ENCODE measurements around the gene SLCO2B1.

SLCO2B1 gene

GRCh38 chr11:75162954-75163353 lies 12.0 kb downstream of the SLCO2B1 start:
- DNase-seq: no peak

GRCh38 chr11:75163921-75164849 lies 13.3 kb downstream of the SLCO2B1 start:
- DNase-seq: no peak

- DNase-seq: no peak
Observed at GRCh38 chr11:75165721-75166120, 14.8 kb downstream of the SLCO2B1 start.

- no peak for DNase-seq
Observed at GRCh38 chr11:75166791-75167190, 15.9 kb downstream of the SLCO2B1 start.

- DNase-seq: no peak
Observed at GRCh38 chr11:75167617-75168016, 16.7 kb downstream of the SLCO2B1 start.

- DNase-seq: no peak
Observed at GRCh38 chr11:75169101-75169885, 18.4 kb downstream of the SLCO2B1 start.

- DNase-seq: no peak
Observed at GRCh38 chr11:75170516-75171201, 19.8 kb downstream of the SLCO2B1 start.

GRCh38 chr11:75173336-75173735 lies 22.4 kb downstream of the SLCO2B1 start:
- no peak for DNase-seq

GRCh38 chr11:75174781-75175370 lies 24.0 kb downstream of the SLCO2B1 start:
- DNase-seq: no peak

GRCh38 chr11:75182664-75183063 lies 31.8 kb downstream of the SLCO2B1 start:
- DNase-seq: no peak

- no peak for DNase-seq
Observed at GRCh38 chr11:75184051-75184450, 33.1 kb downstream of the SLCO2B1 start.

GRCh38 chr11:75184757-75185425 lies 34.0 kb downstream of the SLCO2B1 start:
- no peak for DNase-seq

- no peak for DNase-seq
Observed at GRCh38 chr11:75185866-75186265, 35.0 kb downstream of the SLCO2B1 start.

- no peak for DNase-seq
Observed at GRCh38 chr11:75186999-75187398, 36.1 kb downstream of the SLCO2B1 start.

GRCh38 chr11:75188671-75189070 lies 37.8 kb downstream of the SLCO2B1 start:
- no peak for DNase-seq

GRCh38 chr11:75189108-75189507 lies 38.2 kb downstream of the SLCO2B1 start:
- DNase-seq: no peak

GRCh38 chr11:75189911-75190310 lies 39.0 kb downstream of the SLCO2B1 start:
- DNase-seq: no peak

- DNase-seq: no peak
Observed at GRCh38 chr11:75190652-75191329, 39.9 kb downstream of the SLCO2B1 start.

- no peak for DNase-seq
Observed at GRCh38 chr11:75191330-75191717, 40.4 kb downstream of the SLCO2B1 start.

GRCh38 chr11:75193271-75193670 lies 42.4 kb downstream of the SLCO2B1 start:
- no peak for DNase-seq

- no peak for DNase-seq
Observed at GRCh38 chr11:75193711-75194110, 42.8 kb downstream of the SLCO2B1 start.

GRCh38 chr11:75194147-75194546 lies 43.2 kb downstream of the SLCO2B1 start:
- no peak for DNase-seq

All from NCI-H748 treated with DMSO at 0.1 percent for 48 hours (cell line).